ENCODE results near the gene NOXA1. TPM values are rescaled to one million over a fixed set of nuclear protein-coding genes. Genes with fewer than 3 reads are reported as not detected.

Gene NOXA1
- polyA plus RNA-seq, 1 donor from 2014 or later = 1.7 TPM

- no peak overlapping the region for H3K27ac ChIP-seq (ENCODE audit: low read length)
- H3F3A ChIP-seq (ENCODE audit: insufficient read depth, low read length, poor library complexity, severe bottlenecking) = no peaks in the 10 kb centered on the region
- no peaks in the 10 kb centered on the region for H4K20me1 ChIP-seq (ENCODE audit: insufficient read depth)
- no peaks in the 10 kb centered on the region for H3K27me3 ChIP-seq (ENCODE audit: insufficient read depth, low read depth, low read length)
- H3K79me2 ChIP-seq (replicated peaks; ENCODE audit: insufficient read depth, low read length) = no peaks in the 10 kb centered on the region
- H3K9me3 ChIP-seq (ENCODE audit: low read length) = no peaks in the 10 kb centered on the region
- no peak overlapping the region for H3K4me3 ChIP-seq (ENCODE audit: low read length)
- H3K9ac ChIP-seq (ENCODE audit: low read length) = no peak overlapping the region
- TF ChIP-seq POLR2AphosphoS5 (IDR thresholded peaks at IDR 0.05) (no peak), TAF1 (IDR thresholded peaks at IDR 0.05; ENCODE audit: low read depth) (no peak), EZH2 (IDR thresholded peaks at IDR 0.05; ENCODE audit: borderline replicate concordance, insufficient read depth, low read length, poor library complexity, severe bottlenecking) (no peak), EP300 (conservative IDR thresholded peaks at IDR 0.05; ENCODE audit: poor library complexity, severe bottlenecking) (no peak), SMC3 (conservative IDR thresholded peaks at IDR 0.05; ENCODE audit: poor library complexity) (no peak), RAD21 (conservative IDR thresholded peaks at IDR 0.05) (no peak), MXI1 (conservative IDR thresholded peaks at IDR 0.05; ENCODE audit: poor library complexity, severe bottlenecking) (no peak), CTCF (IDR thresholded peaks at IDR 0.05; ENCODE audit: poor library complexity, severe bottlenecking) (no peak)
- TF ChIP-seq, protein P1, sequence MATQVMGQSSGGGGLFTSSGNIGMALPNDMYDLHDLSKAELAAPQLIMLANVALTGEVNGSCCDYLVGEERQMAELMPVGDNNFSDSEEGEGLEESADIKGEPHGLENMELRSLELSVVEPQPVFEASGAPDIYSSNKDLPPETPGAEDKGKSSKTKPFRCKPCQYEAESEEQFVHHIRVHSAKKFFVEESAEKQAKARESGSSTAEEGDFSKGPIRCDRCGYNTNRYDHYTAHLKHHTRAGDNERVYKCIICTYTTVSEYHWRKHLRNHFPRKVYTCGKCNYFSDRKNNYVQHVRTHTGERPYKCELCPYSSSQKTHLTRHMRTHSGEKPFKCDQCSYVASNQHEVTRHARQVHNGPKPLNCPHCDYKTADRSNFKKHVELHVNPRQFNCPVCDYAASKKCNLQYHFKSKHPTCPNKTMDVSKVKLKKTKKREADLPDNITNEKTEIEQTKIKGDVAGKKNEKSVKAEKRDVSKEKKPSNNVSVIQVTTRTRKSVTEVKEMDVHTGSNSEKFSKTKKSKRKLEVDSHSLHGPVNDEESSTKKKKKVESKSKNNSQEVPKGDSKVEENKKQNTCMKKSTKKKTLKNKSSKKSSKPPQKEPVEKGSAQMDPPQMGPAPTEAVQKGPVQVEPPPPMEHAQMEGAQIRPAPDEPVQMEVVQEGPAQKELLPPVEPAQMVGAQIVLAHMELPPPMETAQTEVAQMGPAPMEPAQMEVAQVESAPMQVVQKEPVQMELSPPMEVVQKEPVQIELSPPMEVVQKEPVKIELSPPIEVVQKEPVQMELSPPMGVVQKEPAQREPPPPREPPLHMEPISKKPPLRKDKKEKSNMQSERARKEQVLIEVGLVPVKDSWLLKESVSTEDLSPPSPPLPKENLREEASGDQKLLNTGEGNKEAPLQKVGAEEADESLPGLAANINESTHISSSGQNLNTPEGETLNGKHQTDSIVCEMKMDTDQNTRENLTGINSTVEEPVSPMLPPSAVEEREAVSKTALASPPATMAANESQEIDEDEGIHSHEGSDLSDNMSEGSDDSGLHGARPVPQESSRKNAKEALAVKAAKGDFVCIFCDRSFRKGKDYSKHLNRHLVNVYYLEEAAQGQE (IDR thresholded peaks at IDR 0.05; ENCODE audit: borderline replicate concordance) = no peak
- H3K9me2 ChIP-seq (ENCODE audit: insufficient read depth, low read length) = no peaks in the 10 kb centered on the region
- no peak overlapping the region for H3K4me2 ChIP-seq (ENCODE audit: low read length)
- H2AFZ ChIP-seq (ENCODE audit: low read depth, low read length) = no peak overlapping the region
- no peaks in the 10 kb centered on the region for H3K36me3 ChIP-seq (ENCODE audit: insufficient read depth, low read length)
These were observed 39.1 kb upstream of the NOXA1 start for GRCh38 chr9:137383784-137384756.

GRCh38 chr9:137385061-137385655, 38.0 kb upstream of the NOXA1 start:
- Histone ChIP-seq H4K20me1 (ENCODE audit: insufficient read depth) (no peaks in the 10 kb centered on the region), H3F3A (ENCODE audit: insufficient read depth, low read length, poor library complexity, severe bottlenecking) (no peaks in the 10 kb centered on the region), H2AFZ (ENCODE audit: low read depth, low read length) (no peak overlapping the region), H3K27me3 (ENCODE audit: insufficient read depth, low read depth, low read length) (no peaks in the 10 kb centered on the region), H3K4me3 (ENCODE audit: low read length) (no peak overlapping the region), H3K27ac (ENCODE audit: low read length) (no peak overlapping the region), H3K9ac (ENCODE audit: low read length) (no peak overlapping the region), H3K9me2 (ENCODE audit: insufficient read depth, low read length) (no peaks in the 10 kb centered on the region), H3K9me3 (ENCODE audit: low read length) (no peaks in the 10 kb centered on the region), H3K79me2 (replicated peaks; ENCODE audit: insufficient read depth, low read length) (no peaks in the 10 kb centered on the region), H3K36me3 (ENCODE audit: insufficient read depth, low read length) (no peaks in the 10 kb centered on the region), H3K4me2 (ENCODE audit: low read length) (no peak overlapping the region)
- no peak for TF ChIP-seq RAD21 (conservative IDR thresholded peaks at IDR 0.05)
- no peak for TF ChIP-seq POLR2AphosphoS5 (IDR thresholded peaks at IDR 0.05)
- no peak for TF ChIP-seq MXI1 (conservative IDR thresholded peaks at IDR 0.05; ENCODE audit: poor library complexity, severe bottlenecking)
- no peak for TF ChIP-seq EZH2 (IDR thresholded peaks at IDR 0.05; ENCODE audit: borderline replicate concordance, insufficient read depth, low read length, poor library complexity, severe bottlenecking)
- no peak for TF ChIP-seq CTCF (IDR thresholded peaks at IDR 0.05; ENCODE audit: poor library complexity, severe bottlenecking)
- TF ChIP-seq TAF1 (IDR thresholded peaks at IDR 0.05; ENCODE audit: low read depth) = no peak
- TF ChIP-seq, protein P1 (IDR thresholded peaks at IDR 0.05; ENCODE audit: borderline replicate concordance) = no peak
- TF ChIP-seq SMC3 (conservative IDR thresholded peaks at IDR 0.05; ENCODE audit: poor library complexity) = no peak
- TF ChIP-seq EP300 (conservative IDR thresholded peaks at IDR 0.05; ENCODE audit: poor library complexity, severe bottlenecking) = no peak

Data from neural cell (in vitro differentiated cells).